Activated CD8-positive, alpha-beta T cell treated with anti-CD3 and anti-CD28 coated beads, Interleukin-2, amount 10 ng/mL, durations not matched to agents 7 days and 5 days (primary cell): Measurements from ENCODE around the gene MCFD2. TPM values are rescaled to one million over a fixed set of nuclear protein-coding genes. Genes with fewer than 3 reads are reported as not detected.

Experiments used
- ATAC-seq: fragments of 150-1000 bp; cut with Tn5 transposase; one replicate; pipeline ENCODE4 v1.10.0; 2021; ENCODE audit warnings: moderate library complexity
- CTCF ChIA-PET: fragments of 350-600 bp; sonication (Branson Sonifier 250); formaldehyde crosslinking; loops from one replicate; lab custom pipeline; 2021; ENCODE audit warnings: antibody characterized with exemption; lab: Charles Lee
- POLR2A ChIA-PET: fragments of 350-600 bp; sonication (Branson Sonifier 250); formaldehyde crosslinking; loops from one replicate; lab custom pipeline; 2021; ENCODE audit warnings: antibody characterized with exemption; lab: Charles Lee
- DNase-seq: peaks from one replicate; pipeline ENCODE4 v3.0.0-alpha.2; 2020
- H3K27ac Mint-ChIP-seq: one replicate; pipeline ENCODE4 v1.8.0; 2021; ENCODE audit warnings: mild to moderate bottlenecking, mixed read lengths
- H3K27me3 Mint-ChIP-seq: one replicate; pipeline ENCODE4 v1.8.0; 2021; ENCODE audit warnings: low read depth, mixed read lengths
- H3K36me3 Mint-ChIP-seq: one replicate; pipeline ENCODE4 v1.8.0; 2021; ENCODE audit warnings: low read depth, mixed read lengths
- H3K4me1 Mint-ChIP-seq: one replicate; pipeline ENCODE4 v1.8.0; 2021; ENCODE audit warnings: low read depth, mixed read lengths
- H3K4me3 Mint-ChIP-seq: one replicate; pipeline ENCODE4 v1.8.0; 2021; ENCODE audit warnings: mild to moderate bottlenecking, mixed read lengths
- H3K9me3 Mint-ChIP-seq: one replicate; pipeline ENCODE4 v1.8.0; 2022; ENCODE audit warnings: mixed read lengths; ENCODE audit not compliant: insufficient read depth
- total RNA-seq, 2 experiments: library from RNA; stranded (reverse); gene quantifications; one replicate each; pipeline ENCODE4 v1.2.3, GENCODE V29; 2021

The MCFD2 gene
- total RNA-seq, 2 experiments from 2014 or later = 41.7 to 44.3 TPM

GRCh38 chr2:46866770-46867246 lies 48.8 kb downstream of the MCFD2 start:
- Mint-ChIP-seq H3K36me3 (no peaks in the 10 kb centered on the region), H3K4me1 (no peaks in the 10 kb centered on the region), H3K27ac (no peak overlapping the region), H3K4me3 (no peak overlapping the region), H3K9me3 (peaks cover 26% of the 10 kb centered on the region), H3K27me3 (peaks cover 2% of the 10 kb centered on the region)
- ATAC-seq (no peak), DNase-seq (no peak)
- ChIA-PET CTCF (no interaction called here), POLR2A (no interaction called here)

- Mint-ChIP-seq H3K27me3 (peaks cover 2% of the 10 kb centered on the region), H3K9me3 (peaks cover 26% of the 10 kb centered on the region), H3K4me3 (no peak overlapping the region), H3K27ac (no peak overlapping the region), H3K36me3 (no peaks in the 10 kb centered on the region), H3K4me1 (no peaks in the 10 kb centered on the region)
- ChIA-PET CTCF (no interaction called here), POLR2A (interaction anchor here (0.7 kb wide), 1 partner anchor 185 kb away, joined by 3 read pairs; no protein-coding TSS in a partner anchor)
- DNase-seq = no peak
- no peak for ATAC-seq
Observed at GRCh38 chr2:46865181-46865970, 50.2 kb downstream of the MCFD2 start.

DNA sequence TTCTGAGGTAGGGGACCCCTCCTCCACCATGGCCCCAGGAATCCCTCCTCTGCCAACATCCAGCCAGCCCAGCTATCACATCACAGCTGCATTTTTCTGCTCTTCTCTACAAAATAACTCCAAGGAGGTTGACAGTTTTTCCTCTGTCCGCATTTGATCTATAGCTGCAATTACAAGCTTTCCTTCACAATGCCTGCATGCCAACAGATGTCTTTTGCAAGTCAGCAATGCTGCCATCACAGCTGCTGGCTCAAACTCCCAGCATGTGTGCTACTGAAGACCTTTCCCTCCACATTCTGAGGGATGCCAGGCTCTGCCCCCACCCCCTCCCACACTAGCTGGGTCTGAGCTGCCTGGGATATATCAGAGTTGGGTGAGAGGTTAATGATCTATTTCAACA lies 51.7 kb downstream of the MCFD2 start:
- ATAC-seq = no peak
- no peaks in the 10 kb centered on the region for H3K36me3 Mint-ChIP-seq
- no peak overlapping the region for H3K4me3 Mint-ChIP-seq
- no peak for DNase-seq
- H3K27me3 Mint-ChIP-seq = peaks cover 3% of the 10 kb centered on the region
- no peaks in the 10 kb centered on the region for H3K4me1 Mint-ChIP-seq
- ChIA-PET POLR2A (no interaction called here), CTCF (interaction anchor here (1.3 kb wide), 1 partner anchor 13 kb away, joined by 3 read pairs; no protein-coding TSS in a partner anchor)
- peaks cover 26% of the 10 kb centered on the region for H3K9me3 Mint-ChIP-seq
- H3K27ac Mint-ChIP-seq = no peak overlapping the region

DNA sequence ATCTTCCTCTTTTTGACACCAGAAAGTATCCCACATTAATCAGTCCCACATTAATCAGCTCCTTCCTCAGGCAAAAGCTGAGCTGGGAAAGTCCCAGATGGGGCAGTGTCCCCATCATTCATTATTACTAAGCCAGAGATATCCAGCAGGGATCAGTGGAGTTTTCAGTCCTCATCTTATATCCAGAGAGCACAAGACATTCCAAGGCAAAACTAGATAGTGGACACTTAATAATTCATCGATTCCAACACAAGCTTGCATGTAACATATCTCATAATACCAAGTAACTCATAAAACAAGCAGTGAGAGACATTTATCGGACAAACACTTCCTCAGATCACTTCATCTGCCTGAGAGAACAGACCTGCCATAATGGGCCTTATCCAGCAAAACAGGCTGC lies 53.1 kb downstream of the MCFD2 start:
- Mint-ChIP-seq H3K36me3 (no peaks in the 10 kb centered on the region), H3K27ac (no peak overlapping the region), H3K4me3 (no peak overlapping the region), H3K4me1 (no peaks in the 10 kb centered on the region), H3K9me3 (peaks cover 26% of the 10 kb centered on the region), H3K27me3 (peaks cover 6% of the 10 kb centered on the region)
- ATAC-seq = no peak
- POLR2A ChIA-PET = no interaction called here
- CTCF ChIA-PET = interaction anchor here (1.0 kb wide), 1 partner anchor 206 kb away, joined by 3 read pairs; no protein-coding TSS in a partner anchor
- no peak for DNase-seq

DNA sequence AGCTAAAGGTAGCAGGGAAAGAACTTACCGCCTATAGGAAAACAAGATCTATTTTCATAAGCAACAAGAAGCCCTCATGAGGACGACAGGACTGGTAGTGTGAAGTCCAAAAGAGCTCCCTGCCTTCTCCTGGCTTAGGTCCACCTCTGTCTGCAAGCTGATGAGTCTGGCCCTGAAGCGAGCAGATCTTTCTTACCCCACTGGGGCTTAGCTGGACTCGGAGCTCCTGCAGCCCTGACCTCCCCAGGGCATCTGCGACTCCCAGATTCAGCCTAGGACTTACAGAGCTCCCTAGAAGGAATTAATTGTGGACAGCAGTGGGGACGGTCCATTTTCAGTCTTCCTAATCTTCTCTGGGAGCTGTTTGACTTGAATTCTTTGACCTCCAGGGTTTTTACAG lies 53.7 kb downstream of the MCFD2 start:
- CTCF ChIA-PET = no interaction called here
- no peak overlapping the region for H3K27ac Mint-ChIP-seq
- peaks cover 26% of the 10 kb centered on the region for H3K9me3 Mint-ChIP-seq
- H3K4me1 Mint-ChIP-seq = no peaks in the 10 kb centered on the region
- POLR2A ChIA-PET = no interaction called here
- H3K4me3 Mint-ChIP-seq = no peak overlapping the region
- H3K36me3 Mint-ChIP-seq = no peaks in the 10 kb centered on the region
- ATAC-seq (no peak), DNase-seq (no peak)
- H3K27me3 Mint-ChIP-seq = peaks cover 6% of the 10 kb centered on the region

- H3K9me3 Mint-ChIP-seq = peaks cover 6% of the 10 kb centered on the region
- no peaks in the 10 kb centered on the region for H3K4me1 Mint-ChIP-seq
- ATAC-seq (no peak), DNase-seq (no peak)
- H3K27ac Mint-ChIP-seq = no peak overlapping the region
- no peak overlapping the region for H3K4me3 Mint-ChIP-seq
- no peaks in the 10 kb centered on the region for H3K36me3 Mint-ChIP-seq
- CTCF ChIA-PET = no interaction called here
- H3K27me3 Mint-ChIP-seq = peaks cover 8% of the 10 kb centered on the region
- POLR2A ChIA-PET = interaction anchor here (1.2 kb wide), 1 partner anchor 13 kb away, joined by 3 read pairs; no protein-coding TSS in a partner anchor
Observed at GRCh38 chr2:46859482-46859881, 56.1 kb downstream of the MCFD2 start.

- Mint-ChIP-seq H3K9me3 (no peaks in the 10 kb centered on the region), H3K36me3 (no peaks in the 10 kb centered on the region), H3K4me1 (no peaks in the 10 kb centered on the region), H3K4me3 (no peak overlapping the region), H3K27ac (no peak overlapping the region), H3K27me3 (peaks cover 5% of the 10 kb centered on the region)
- no peak for ATAC-seq
- CTCF ChIA-PET = no interaction called here
- POLR2A ChIA-PET = interaction anchor here (0.6 kb wide), 1 partner anchor 69 kb away, joined by 3 read pairs; no protein-coding TSS in a partner anchor
- no peak for DNase-seq
Observed at GRCh38 chr2:46858702-46859090, 56.9 kb downstream of the MCFD2 start.

DNA sequence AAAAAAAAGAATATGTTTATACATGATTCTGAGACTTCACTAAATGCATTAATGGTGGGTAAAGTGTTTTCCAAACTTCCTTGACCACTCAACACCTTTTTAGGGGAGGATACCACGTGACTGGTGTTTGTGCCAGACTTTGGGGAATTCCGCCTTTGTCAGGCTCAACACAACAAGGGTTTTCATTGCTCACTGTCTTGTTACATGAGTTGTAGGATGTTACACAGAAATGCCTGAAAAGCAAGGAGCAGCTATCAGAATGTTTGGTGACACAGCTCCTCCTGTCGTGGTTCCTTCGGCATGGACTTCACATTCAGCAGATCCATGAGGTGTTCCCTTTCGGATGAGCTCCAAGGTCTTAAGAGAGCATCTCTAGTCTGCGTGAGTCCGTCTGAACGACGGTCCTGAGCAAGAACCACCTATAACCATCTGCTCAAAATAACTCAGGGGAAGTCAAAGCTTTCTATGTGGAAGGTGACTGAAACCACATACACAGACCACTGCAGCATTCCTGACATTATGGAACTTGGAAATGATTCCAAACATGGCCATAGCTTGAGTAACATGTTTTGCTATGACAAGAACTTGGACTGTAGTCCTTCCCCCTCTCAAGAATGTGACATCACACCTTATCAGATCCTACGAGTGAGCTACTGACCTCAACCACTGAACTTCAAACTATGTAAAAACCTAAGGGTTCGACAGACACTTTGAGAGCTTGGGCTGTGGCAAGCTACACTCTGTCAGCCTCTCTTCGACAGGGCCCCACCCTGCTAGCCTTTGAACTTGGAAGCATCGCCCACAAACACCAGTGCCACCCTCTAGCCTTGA lies 57.5 kb downstream of the MCFD2 start:
- ATAC-seq (no peak), DNase-seq (no peak)
- Mint-ChIP-seq H3K36me3 (no peaks in the 10 kb centered on the region), H3K27me3 (peaks cover 6% of the 10 kb centered on the region), H3K4me1 (no peaks in the 10 kb centered on the region), H3K4me3 (no peak overlapping the region), H3K9me3 (no peaks in the 10 kb centered on the region), H3K27ac (no peak overlapping the region)
- ChIA-PET CTCF (no interaction called here), POLR2A (interaction anchor here (0.6 kb wide), 1 partner anchor 68 kb away, joined by 3 read pairs; no protein-coding TSS in a partner anchor)

DNA sequence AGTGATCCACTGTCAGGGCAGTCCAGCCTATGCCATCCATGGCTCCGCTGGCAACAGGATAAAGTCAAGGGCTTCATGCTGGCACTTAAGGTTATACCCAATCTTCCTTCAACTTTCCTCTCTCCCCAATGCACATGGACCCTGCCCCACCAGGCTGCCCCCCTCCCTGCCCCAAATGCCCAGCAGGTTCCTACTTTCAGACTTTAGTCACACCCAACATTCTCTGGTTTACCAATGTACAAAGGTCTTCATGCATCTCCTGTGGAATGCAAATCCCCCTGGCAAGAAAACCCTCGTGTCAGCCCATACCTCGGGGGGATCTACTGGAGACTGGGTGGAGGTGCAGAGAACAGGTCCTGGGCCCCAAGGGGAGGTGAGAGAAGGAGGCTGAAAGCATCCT lies 59.3 kb downstream of the MCFD2 start:
- CTCF ChIA-PET = no interaction called here
- DNase-seq (no peak), ATAC-seq (no peak)
- H3K36me3 Mint-ChIP-seq = no peaks in the 10 kb centered on the region
- H3K9me3 Mint-ChIP-seq = no peaks in the 10 kb centered on the region
- H3K27ac Mint-ChIP-seq = no peak overlapping the region
- H3K27me3 Mint-ChIP-seq = peaks cover 7% of the 10 kb centered on the region
- H3K4me3 Mint-ChIP-seq = no peak overlapping the region
- POLR2A ChIA-PET = no interaction called here
- H3K4me1 Mint-ChIP-seq = no peaks in the 10 kb centered on the region

- H3K27me3 Mint-ChIP-seq = peaks cover 7% of the 10 kb centered on the region
- H3K4me3 Mint-ChIP-seq = no peak overlapping the region
- ATAC-seq = no peak
- no peaks in the 10 kb centered on the region for H3K9me3 Mint-ChIP-seq
- H3K4me1 Mint-ChIP-seq = no peaks in the 10 kb centered on the region
- H3K27ac Mint-ChIP-seq = no peak overlapping the region
- ChIA-PET CTCF (no interaction called here), POLR2A (no interaction called here)
- no peaks in the 10 kb centered on the region for H3K36me3 Mint-ChIP-seq
- DNase-seq = no peak
Observed at GRCh38 chr2:46855805-46856204, 59.8 kb downstream of the MCFD2 start.

- Mint-ChIP-seq H3K4me1 (no peaks in the 10 kb centered on the region), H3K9me3 (no peaks in the 10 kb centered on the region), H3K36me3 (no peaks in the 10 kb centered on the region), H3K27ac (no peak overlapping the region), H3K27me3 (peaks cover 9% of the 10 kb centered on the region), H3K4me3 (no peak overlapping the region)
- POLR2A ChIA-PET = no interaction called here
- CTCF ChIA-PET = no interaction called here
- DNase-seq (no peak), ATAC-seq (no peak)
Observed at GRCh38 chr2:46854260-46854659, 61.3 kb downstream of the MCFD2 start.

GRCh38 chr2:46852598-46852997 lies 63.0 kb downstream of the MCFD2 start:
- Mint-ChIP-seq H3K36me3 (no peaks in the 10 kb centered on the region), H3K27ac (no peak overlapping the region), H3K27me3 (peaks cover 8% of the 10 kb centered on the region), H3K4me3 (no peak overlapping the region), H3K4me1 (no peaks in the 10 kb centered on the region), H3K9me3 (no peaks in the 10 kb centered on the region)
- ATAC-seq = no peak
- ChIA-PET CTCF (no interaction called here), POLR2A (interaction anchor here (0.7 kb wide), 1 partner anchor 451 kb away, joined by 3 read pairs; no protein-coding TSS in a partner anchor)
- no peak for DNase-seq
